GM12878 (cell line): ENCODE measurements around the gene NT5M. TPM values are rescaled to one million over a fixed set of nuclear protein-coding genes. Genes with fewer than 3 reads are reported as not detected.

Source experiments
- CEBPZ ChIP-seq: fragments of 150-350 bp; IDR thresholded peaks from 2 replicates; pipeline ENCODE4 v1.6.1; 2016; ENCODE audit warnings: low read depth, low read length
- CREM ChIP-seq: IDR thresholded peaks from 2 replicates; pipeline ENCODE4 v1.6.1; 2014; ENCODE audit warnings: antibody characterized with exemption, low read depth
- ETV6 ChIP-seq, 2 experiments: fragments of 450-650 bp in 1 of 2; IDR thresholded peaks in 1 of 2; conservative IDR thresholded peaks in 1 of 2; 2 replicates each; pipeline ENCODE4 v1.6.1; 2014; ENCODE audit warnings: antibody characterized with exemption in 1 of 2, borderline replicate concordance in 1 of 2, low read depth in 1 of 2, mild to moderate bottlenecking in 1 of 2, moderate library complexity in 1 of 2
- GATAD2B ChIP-seq: fragments of 450-650 bp; conservative IDR thresholded peaks from 2 replicates; pipeline ENCODE4 v1.6.1; 2017; ENCODE audit warnings: low read depth, mild to moderate bottlenecking, moderate library complexity
- JUND ChIP-seq: IDR thresholded peaks from 2 replicates; pipeline ENCODE4 v1.6.1; 2012; ENCODE audit warnings: low read depth, mild to moderate bottlenecking, low read length, improper control_type of control experiment, moderate library complexity
- MAX ChIP-seq: IDR thresholded peaks from 2 replicates; pipeline ENCODE4 v1.6.1; 2012; ENCODE audit warnings: low read depth, low read length, improper control_type of control experiment
- MTA2 ChIP-seq: fragments of 450-650 bp; IDR thresholded peaks from 2 replicates; pipeline ENCODE4 v1.6.1; 2016; ENCODE audit warnings: low read depth, mild to moderate bottlenecking, moderate library complexity
- PAX5 ChIP-seq: IDR thresholded peaks from 2 replicates; pipeline ENCODE4 v1.6.1; 2011; ENCODE audit warnings: low read depth, low read length, borderline replicate concordance
- RAD21 ChIP-seq: IDR thresholded peaks from 2 replicates; pipeline ENCODE4 v1.6.1; 2011; ENCODE audit warnings: mild to moderate bottlenecking, low read depth, low read length, moderate library complexity; ENCODE audit not compliant: insufficient read depth
- RCOR1 ChIP-seq: conservative IDR thresholded peaks from 2 replicates; pipeline ENCODE4 v1.6.1; 2012; ENCODE audit warnings: low read depth, low read length, improper control_type of control experiment
- SPI1 ChIP-seq: IDR thresholded peaks from 2 replicates; pipeline ENCODE4 v1.6.1; 2011; ENCODE audit warnings: low read depth, mild to moderate bottlenecking, low read length, moderate library complexity, borderline replicate concordance; ENCODE audit not compliant: insufficient read depth
- STAT1 ChIP-seq: fragments of 450-650 bp; conservative IDR thresholded peaks from 2 replicates; pipeline ENCODE4 v1.6.1; 2014; ENCODE audit warnings: antibody characterized with exemption, mild to moderate bottlenecking
- SUZ12 ChIP-seq: fragments of 200-600 bp; sonication (generic); IDR thresholded peaks from one replicate; pipeline ENCODE4 v1.6.1; 2018; ENCODE audit warnings: antibody characterized with exemption, mild to moderate bottlenecking; ENCODE audit not compliant: unreplicated experiment
- ZBTB33 ChIP-seq: fragments of 450-650 bp; IDR thresholded peaks from 2 replicates; pipeline ENCODE4 v1.6.1; 2017; ENCODE audit warnings: mild to moderate bottlenecking
- ZNF207 ChIP-seq: fragments of 450-650 bp; IDR thresholded peaks from 2 replicates; pipeline ENCODE4 v1.6.1; 2014; ENCODE audit warnings: antibody characterized with exemption, mild to moderate bottlenecking, borderline replicate concordance
- ZNF24 ChIP-seq: fragments of 450-650 bp; IDR thresholded peaks from 2 replicates; pipeline ENCODE4 v1.6.1; 2017; ENCODE audit warnings: antibody characterized with exemption, mild to moderate bottlenecking
- polyA plus RNA-seq, 11 experiments: library from polyadenylated mRNA; depleted of rRNA in 4 of 11; unstranded in 6 of 11; stranded (reverse) in 5 of 11; fragments of >200 nt; fragmentation: Nextera tagmentation in 4 of 11; fragmentation: Illumina TruSeq in 1 of 11; extraction: Ambion mirVana in 4 of 11; extraction: Trizol in 1 of 11; gene quantifications; 1 replicate in 1 of 11; 2 replicates in 10 of 11; pipeline versions ENCODE4 v1.2.1 to v1.2.3, GENCODE V29; 2011 to 2016; ENCODE audit warnings: inconsistent platforms in 2 of 11, missing spikeins in 2 of 11, low read depth in 1 of 11
- total RNA-seq, 4 experiments: library from RNA; depleted of rRNA in 3 of 4; stranded (reverse); fragments of >200 nt in 3 of 4; fragmentation: Illumina TruSeq in 1 of 4; extraction: Trizol in 1 of 4; gene quantifications; 2 replicates each; pipeline versions ENCODE4 v1.2.1 to v1.2.3, GENCODE V29; 2013 to 2021
- TF ChIP-seq, protein P1 (sequence below): fragments of 450-650 bp; IDR thresholded peaks from 2 replicates; pipeline ENCODE4 v1.6.1; 2018; ENCODE audit warnings: mild to moderate bottlenecking, low read depth, moderate library complexity; ENCODE audit not compliant: partially characterized antibody
- TF ChIP-seq, protein P2 (sequence below): fragments of 450-650 bp; IDR thresholded peaks from 2 replicates; pipeline ENCODE4 v1.6.1; 2017; ENCODE audit warnings: low read depth, mild to moderate bottlenecking, moderate library complexity
- TF ChIP-seq, protein P3 (sequence below): IDR thresholded peaks from 2 replicates; pipeline ENCODE4 v1.6.1; 2012; ENCODE audit warnings: low read depth, low read length, improper control_type of control experiment

The NT5M gene
- total and polyA plus RNA-seq, 10 of the 15 experiments (the other 5 are each of a cell fraction or from before 2014, with no cell fraction given) = 0.18 to 14.1 (median 2.9) TPM

DNA sequence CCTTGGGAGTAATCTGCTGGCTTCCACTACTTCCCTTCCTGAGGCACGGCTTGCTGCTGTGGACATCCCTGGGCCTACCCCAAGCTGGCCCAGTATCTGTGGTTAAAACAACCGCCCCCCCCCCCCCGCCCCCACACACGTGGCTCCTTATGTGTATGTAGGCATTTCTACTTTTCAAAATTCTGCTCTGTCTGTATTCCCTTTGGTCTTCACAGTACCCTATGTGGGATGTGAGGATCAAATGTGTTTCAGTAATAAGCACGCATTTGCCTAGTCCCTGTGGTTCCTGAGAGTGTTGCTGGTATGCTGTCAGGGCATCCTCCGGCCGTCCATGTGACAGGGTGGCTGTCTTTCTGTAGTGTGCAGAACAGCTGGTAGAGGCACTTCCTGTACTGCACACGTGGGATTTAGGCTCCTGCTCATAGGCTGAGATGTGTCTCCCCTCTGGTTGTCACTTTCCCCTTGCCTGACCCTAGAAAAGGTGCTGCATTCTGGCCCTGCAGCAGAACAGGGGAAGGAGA is 2.2 kb downstream of the NT5M start (continued):
- no peak for TF ChIP-seq JUND
- TF ChIP-seq MAX = peak; percentile 94
- TF ChIP-seq, protein P1, sequence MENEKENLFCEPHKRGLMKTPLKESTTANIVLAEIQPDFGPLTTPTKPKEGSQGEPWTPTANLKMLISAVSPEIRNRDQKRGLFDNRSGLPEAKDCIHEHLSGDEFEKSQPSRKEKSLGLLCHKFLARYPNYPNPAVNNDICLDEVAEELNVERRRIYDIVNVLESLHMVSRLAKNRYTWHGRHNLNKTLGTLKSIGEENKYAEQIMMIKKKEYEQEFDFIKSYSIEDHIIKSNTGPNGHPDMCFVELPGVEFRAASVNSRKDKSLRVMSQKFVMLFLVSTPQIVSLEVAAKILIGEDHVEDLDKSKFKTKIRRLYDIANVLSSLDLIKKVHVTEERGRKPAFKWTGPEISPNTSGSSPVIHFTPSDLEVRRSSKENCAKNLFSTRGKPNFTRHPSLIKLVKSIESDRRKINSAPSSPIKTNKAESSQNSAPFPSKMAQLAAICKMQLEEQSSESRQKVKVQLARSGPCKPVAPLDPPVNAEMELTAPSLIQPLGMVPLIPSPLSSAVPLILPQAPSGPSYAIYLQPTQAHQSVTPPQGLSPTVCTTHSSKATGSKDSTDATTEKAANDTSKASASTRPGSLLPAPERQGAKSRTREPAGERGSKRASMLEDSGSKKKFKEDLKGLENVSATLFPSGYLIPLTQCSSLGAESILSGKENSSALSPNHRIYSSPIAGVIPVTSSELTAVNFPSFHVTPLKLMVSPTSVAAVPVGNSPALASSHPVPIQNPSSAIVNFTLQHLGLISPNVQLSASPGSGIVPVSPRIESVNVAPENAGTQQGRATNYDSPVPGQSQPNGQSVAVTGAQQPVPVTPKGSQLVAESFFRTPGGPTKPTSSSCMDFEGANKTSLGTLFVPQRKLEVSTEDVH = no peak
- TF ChIP-seq STAT1 = no peak
- peak; percentile 53; the same call in 1 of the 2 replicates for TF ChIP-seq SPI1
- no peak for TF ChIP-seq RAD21
- TF ChIP-seq ZNF24 = no peak
- no peak for TF ChIP-seq GATAD2B
- no peak for TF ChIP-seq ETV6 (conservative IDR thresholded peaks at IDR 0.05 in 1 of 2, IDR thresholded peaks at IDR 0.05 in 1 of 2; ENCODE audit: borderline replicate concordance in 1 of 2, low read depth in 1 of 2)
- no peak for TF ChIP-seq MTA2
- no peak for TF ChIP-seq RCOR1
- no peak for TF ChIP-seq CEBPZ
- TF ChIP-seq, protein P2, sequence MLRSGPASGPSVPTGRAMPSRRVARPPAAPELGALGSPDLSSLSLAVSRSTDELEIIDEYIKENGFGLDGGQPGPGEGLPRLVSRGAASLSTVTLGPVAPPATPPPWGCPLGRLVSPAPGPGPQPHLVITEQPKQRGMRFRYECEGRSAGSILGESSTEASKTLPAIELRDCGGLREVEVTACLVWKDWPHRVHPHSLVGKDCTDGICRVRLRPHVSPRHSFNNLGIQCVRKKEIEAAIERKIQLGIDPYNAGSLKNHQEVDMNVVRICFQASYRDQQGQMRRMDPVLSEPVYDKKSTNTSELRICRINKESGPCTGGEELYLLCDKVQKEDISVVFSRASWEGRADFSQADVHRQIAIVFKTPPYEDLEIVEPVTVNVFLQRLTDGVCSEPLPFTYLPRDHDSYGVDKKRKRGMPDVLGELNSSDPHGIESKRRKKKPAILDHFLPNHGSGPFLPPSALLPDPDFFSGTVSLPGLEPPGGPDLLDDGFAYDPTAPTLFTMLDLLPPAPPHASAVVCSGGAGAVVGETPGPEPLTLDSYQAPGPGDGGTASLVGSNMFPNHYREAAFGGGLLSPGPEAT = no peak
- TF ChIP-seq ZNF207 = no peak
- no peak for TF ChIP-seq PAX5
- peak; percentile 22; the same call in 1 of the 2 replicates for TF ChIP-seq CREM
- TF ChIP-seq, protein P3, sequence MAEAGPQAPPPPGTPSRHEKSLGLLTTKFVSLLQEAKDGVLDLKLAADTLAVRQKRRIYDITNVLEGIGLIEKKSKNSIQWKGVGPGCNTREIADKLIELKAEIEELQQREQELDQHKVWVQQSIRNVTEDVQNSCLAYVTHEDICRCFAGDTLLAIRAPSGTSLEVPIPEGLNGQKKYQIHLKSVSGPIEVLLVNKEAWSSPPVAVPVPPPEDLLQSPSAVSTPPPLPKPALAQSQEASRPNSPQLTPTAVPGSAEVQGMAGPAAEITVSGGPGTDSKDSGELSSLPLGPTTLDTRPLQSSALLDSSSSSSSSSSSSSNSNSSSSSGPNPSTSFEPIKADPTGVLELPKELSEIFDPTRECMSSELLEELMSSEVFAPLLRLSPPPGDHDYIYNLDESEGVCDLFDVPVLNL = no peak
- no peak for TF ChIP-seq ZBTB33
- no peak for TF ChIP-seq SUZ12
